K562 (cell line): ENCODE measurements around the gene VPS4B. TPM values are rescaled to one million over a fixed set of nuclear protein-coding genes. Genes with fewer than 3 reads are reported as not detected.

ENCODE experiments used
- ATAC-seq: fragments of 200-7000 bp; cut with Tn5 transposase; 3 replicates; pipeline ENCODE4 v1.9.1; 2020; ENCODE audit warnings: moderate library complexity
- BruUV-seq: library from RNA; stranded (reverse); fragments of 400-500 nt; replicated peaks from 2 replicates; lab custom pipeline; 2021; lab: Mats Ljungman, UMichigan
- CTCF ChIA-PET: fragments of 300-600 bp; formaldehyde crosslinking; extraction: SDS; loops from one replicate; lab custom pipeline; 2021; ENCODE audit warnings: low intra/inter-chr PET ratio; lab: Yijun Ruan, JAX
- POLR2A ChIA-PET: fragments of 300-600, 350-650 bp; sonication (Branson Sonifier 250); formaldehyde crosslinking; extraction: SDS; loops from one replicate; lab custom pipeline; 2021; ENCODE audit warnings: antibody characterized with exemption, inconsistent platforms; lab: Yijun Ruan, JAX
- DNase-seq, 4 experiments: peaks; one replicate each; pipeline versions ENCODE4 v3.0.0 to v3.0.0-alpha.2; 2011 to 2018; ENCODE audit warnings: low spot score in 3 of 4, mixed read lengths in 3 of 4; ENCODE audit errors: extremely low read depth in 1 of 4
- FAIRE-seq: peaks from 2 replicates; lab custom pipeline; 2011; peaks lifted over from hg19 to GRCh38; lab: Jason Lieb, UNC
- H2AFZ ChIP-seq: 2 replicates; pipeline ENCODE4 v1.6.0; 2011; ENCODE audit warnings: low read depth, low read length, control low read depth, inconsistent platforms
- H3K27ac ChIP-seq: fragments of 200-600 bp; 3 replicates; pipeline ENCODE4 v1.8.0; 2011; ENCODE audit warnings: low read depth, mild to moderate bottlenecking, control low read depth, inconsistent platforms, low read length, moderate library complexity, mixed read lengths; ENCODE audit errors: extremely low read depth
- H3K27me3 ChIP-seq, 2 experiments: fragments of 300-600 bp in 1 of 2; 2 replicates in 1 of 2; 3 replicates in 1 of 2; pipeline versions ENCODE4 v1.6.0 to v1.8.0; 2011; ENCODE audit warnings: inconsistent platforms in 2 of 2, low read length in 2 of 2, mild to moderate bottlenecking in 1 of 2, mixed read lengths in 1 of 2, moderate library complexity in 1 of 2; ENCODE audit not compliant: control insufficient read depth in 2 of 2, insufficient read depth in 2 of 2
- H3K36me3 ChIP-seq: fragments of 300-600 bp; 3 replicates; pipeline ENCODE4 v1.8.0; 2011; ENCODE audit warnings: mild to moderate bottlenecking, low read length, inconsistent platforms; ENCODE audit not compliant: control insufficient read depth, insufficient read depth
- H3K4me1 ChIP-seq, 2 experiments: fragments of 200-600 bp in 1 of 2; replicated peaks in 1 of 2; 2 replicates in 1 of 2; 3 replicates in 1 of 2; pipeline versions ENCODE4 v1.5.1 to v1.8.0; 2011; ENCODE audit warnings: inconsistent platforms in 2 of 2, low read length in 2 of 2, mild to moderate bottlenecking in 1 of 2, mixed read lengths in 1 of 2, moderate library complexity in 1 of 2; ENCODE audit not compliant: control insufficient read depth in 2 of 2, insufficient read depth in 2 of 2
- H3K4me2 ChIP-seq: 2 replicates; pipeline ENCODE4 v1.6.1; 2011; ENCODE audit warnings: low read length, control low read depth, inconsistent platforms, mixed read lengths; ENCODE audit not compliant: insufficient read depth
- H3K4me3 ChIP-seq: fragments of 200-600 bp; sonication (generic), shearing (Covaris generic); 2 replicates; pipeline ENCODE4 v1.5.1; 2016; ENCODE audit warnings: control low read depth, inconsistent platforms
- H3K79me2 ChIP-seq: fragments of 200-600 bp; 3 replicates; pipeline ENCODE4 v1.8.0; 2011; ENCODE audit warnings: low read length, inconsistent platforms; ENCODE audit not compliant: control insufficient read depth, insufficient read depth
- H3K9ac ChIP-seq, 2 experiments: 2 replicates each; pipeline versions ENCODE4 v1.6.0 to v1.6.1; 2011; ENCODE audit warnings: low read depth in 2 of 2, low read length in 2 of 2, control low read depth in 1 of 2, inconsistent platforms in 1 of 2, mild to moderate bottlenecking in 1 of 2, mixed read lengths in 1 of 2; ENCODE audit not compliant: insufficient read depth in 1 of 2
- H3K9me1 ChIP-seq: one replicate; pipeline ENCODE4 v1.6.0; 2011; ENCODE audit warnings: inconsistent platforms, mild to moderate bottlenecking, low read length, moderate library complexity; ENCODE audit not compliant: control insufficient read depth, insufficient read depth
- H3K9me3 ChIP-seq: replicated peaks from 2 replicates; pipeline ENCODE4 v1.5.1; 2011; ENCODE audit warnings: low read depth, low read length, inconsistent platforms; ENCODE audit not compliant: control insufficient read depth, insufficient read depth
- H4K20me1 ChIP-seq: replicated peaks from 2 replicates; pipeline ENCODE4 v1.6.1; 2011; ENCODE audit warnings: low read length, inconsistent platforms, mixed read lengths; ENCODE audit not compliant: control insufficient read depth, insufficient read depth
- CBX2 ChIP-seq: fragments of 200-600 bp; sonication (generic); IDR thresholded peaks from one replicate; pipeline ENCODE4 v1.6.1; 2012; ENCODE audit warnings: mild to moderate bottlenecking, low read length, inconsistent platforms; ENCODE audit not compliant: insufficient read depth, poor library complexity, severe bottlenecking
- ELK3 ChIP-seq: fragments of 450-650 bp; formaldehyde crosslinking; IDR thresholded peaks from 2 replicates; pipeline ENCODE4 v1.4.0; 2020; ENCODE audit warnings: mild to moderate bottlenecking
- HNRNPL ChIP-seq: fragments of 200-400 bp; formaldehyde crosslinking; IDR thresholded peaks from 2 replicates; pipeline ENCODE4 v1.6.1; 2017; ENCODE audit warnings: low read depth, mild to moderate bottlenecking, low read length
- IRF1 ChIP-seq: sonication (generic); formaldehyde crosslinking; IDR thresholded peaks from 2 replicates; pipeline ENCODE4 v1.8.0; 2022; ENCODE audit warnings: missing genetic modification reagents, mild to moderate bottlenecking, borderline replicate concordance
- NFYB ChIP-seq: IDR thresholded peaks from 2 replicates; pipeline ENCODE4 v1.6.1; 2011; ENCODE audit warnings: mild to moderate bottlenecking, moderate library complexity; ENCODE audit not compliant: insufficient read length; ENCODE audit errors: extremely low read depth
- TCF7L2 ChIP-seq: fragments of 150-350 bp; IDR thresholded peaks from 2 replicates; pipeline ENCODE4 v1.6.1; 2016; ENCODE audit warnings: low read depth, mild to moderate bottlenecking, low read length, moderate library complexity
- UBTF ChIP-seq, 2 experiments: IDR thresholded peaks; 2 replicates each; pipeline ENCODE4 v1.6.1; 2012; ENCODE audit warnings: improper control_type of control experiment in 2 of 2, low read depth in 2 of 2, low read length in 2 of 2, borderline replicate concordance in 1 of 2
- USF1 ChIP-seq: sonication (generic); formaldehyde crosslinking; IDR thresholded peaks from 2 replicates; pipeline ENCODE4 v1.9.0; 2022; ENCODE audit warnings: mild to moderate bottlenecking, missing genetic modification reagents
- USF2 ChIP-seq: sonication (generic); formaldehyde crosslinking; IDR thresholded peaks from 2 replicates; pipeline ENCODE4 v1.5.0; 2020; ENCODE audit warnings: missing genetic modification reagents
- ZNF134 ChIP-seq: fragments of 250-450 bp; sonication (Bioruptor Pico); conservative IDR thresholded peaks from 2 replicates; pipeline ENCODE4 v1.4.0; 2020
- WGBS: fragments of 100-300 bp; shearing (Covaris generic); methylation state at CpG from one replicate; pipeline ENCODE4 v1.1.6; 2016; ENCODE audit warnings: low coverage, mixed read lengths; ENCODE audit not compliant: insufficient coverage; ENCODE audit errors: missing lambda C conversion rate; 5-methylcytosine and 5-hydroxymethylcytosine counted together
- in situ Hi-C: fragments of 300-500 bp; cut with MboI; formaldehyde crosslinking; loops from 4 replicates; pipeline ENCODE4 v1.15.0; 2018; ENCODE audit warnings: inconsistent platforms, mixed read lengths
- intact Hi-C: fragments of 100-400 bp; cut with micrococcal nuclease; formaldehyde crosslinking; loops from 2 replicates; pipeline ENCODE4 v1.14.2; 2022
- polyA plus RNA-seq, 8 experiments: library from polyadenylated mRNA; depleted of rRNA in 4 of 8; stranded (reverse) in 5 of 8; unstranded in 3 of 8; fragments of >200 nt; fragmentation: Nextera tagmentation in 2 of 8; fragmentation: Illumina TruSeq in 1 of 8; extraction: Ambion mirVana in 2 of 8; extraction: Trizol in 1 of 8; gene quantifications; 2 replicates each; pipeline versions ENCODE4 v1.2.1 to v1.2.3, GENCODE V29; 2011 to 2014; ENCODE audit warnings: inconsistent platforms in 1 of 8, missing spikeins in 1 of 8
- total RNA-seq, 7 experiments: library from RNA; depleted of rRNA in 6 of 7; stranded (reverse); fragments of >200 nt in 6 of 7; fragmentation: Illumina TruSeq in 2 of 7; extraction: Trizol in 2 of 7; gene quantifications; 2 replicates each; pipeline versions ENCODE4 v1.2.1 to v1.2.3, GENCODE V29; 2011 to 2021; ENCODE audit warnings: low replicate concordance in 1 of 7

Gene VPS4B
- total and polyA plus RNA-seq, 9 of the 15 experiments (the other 6 are each of a cell fraction or from before 2014, with no cell fraction given) = 7.3 to 16.4 (median 10.4) TPM

GRCh38 chr18:63447066-63447465 lies 24.8 kb upstream of the VPS4B start (continued):
- TF ChIP-seq ELK3 (no peak), ZNF134 (CRISPR knock-in tag) (no peak), TCF7L2 (no peak), HNRNPL (no peak)

- intact Hi-C loops (no loop called here), in situ Hi-C loops (no loop called here)
- no peaks in the 10 kb centered on the region for H3K4me1 ChIP-seq
- TF ChIP-seq UBTF (IDR thresholded peaks at IDR 0.05; ENCODE audit: borderline replicate concordance in 1 of 2, low read depth in 2 of 2, low read length in 2 of 2) = no peak
- TF ChIP-seq USF2 (CRISPR knock-in tag) = peak; percentile 79
- TF ChIP-seq CBX2 = no peak
- TF ChIP-seq IRF1 (CRISPR knock-in tag) = no peak
- TF ChIP-seq NFYB = peak; percentile 16
- TF ChIP-seq USF1 (CRISPR knock-in tag) = peak; percentile 72
- peak; percentile 67; the same call in 2 of the 3 replicates for ATAC-seq
- H2AFZ ChIP-seq = no peak overlapping the region
- H3K9ac ChIP-seq = no peak overlapping the region
- 13% methylated on average over 1 of the region's 3 CpGs for WGBS
- H3K27ac ChIP-seq = no peak overlapping the region
- DNase-seq = peak in 3 of 4 experiments; percentile 25 to 28 (median 25)
- no peaks in the 10 kb centered on the region for H3K9me3 ChIP-seq
- H3K4me3 ChIP-seq = no peak overlapping the region
- ChIA-PET CTCF (no interaction called here), POLR2A (no interaction called here)
- H3K9me1 ChIP-seq = no peaks in the 10 kb centered on the region
- no peaks in the 10 kb centered on the region for H3K79me2 ChIP-seq
- H3K36me3 ChIP-seq = no peaks in the 10 kb centered on the region
- H3K4me2 ChIP-seq = no peak overlapping the region
- H3K27me3 ChIP-seq = peaks cover 0 to 4% of the 10 kb centered on the region in 2 experiments; a peak in 1 of 5 replicates
- BruUV-seq = no TSS peak
- no peaks in the 10 kb centered on the region for H4K20me1 ChIP-seq
- no peak for FAIRE-seq
These were observed 24.0 kb upstream of the VPS4B start for GRCh38 chr18:63446266-63446665.
